GM19238 (cell line): Measurements from ENCODE around the gene CEP68.
"Not testable (repeated sequence)": the region's sequence is repeated elsewhere in the genome, so short reads cannot be mapped to it uniquely, and the experiment has no call there.

Source experiments
- DNase-seq: peaks from one replicate; pipeline ENCODE4 v3.0.0; 2011; ENCODE audit warnings: low spot score; ENCODE audit not compliant: insufficient read length

Gene CEP68, protein sequence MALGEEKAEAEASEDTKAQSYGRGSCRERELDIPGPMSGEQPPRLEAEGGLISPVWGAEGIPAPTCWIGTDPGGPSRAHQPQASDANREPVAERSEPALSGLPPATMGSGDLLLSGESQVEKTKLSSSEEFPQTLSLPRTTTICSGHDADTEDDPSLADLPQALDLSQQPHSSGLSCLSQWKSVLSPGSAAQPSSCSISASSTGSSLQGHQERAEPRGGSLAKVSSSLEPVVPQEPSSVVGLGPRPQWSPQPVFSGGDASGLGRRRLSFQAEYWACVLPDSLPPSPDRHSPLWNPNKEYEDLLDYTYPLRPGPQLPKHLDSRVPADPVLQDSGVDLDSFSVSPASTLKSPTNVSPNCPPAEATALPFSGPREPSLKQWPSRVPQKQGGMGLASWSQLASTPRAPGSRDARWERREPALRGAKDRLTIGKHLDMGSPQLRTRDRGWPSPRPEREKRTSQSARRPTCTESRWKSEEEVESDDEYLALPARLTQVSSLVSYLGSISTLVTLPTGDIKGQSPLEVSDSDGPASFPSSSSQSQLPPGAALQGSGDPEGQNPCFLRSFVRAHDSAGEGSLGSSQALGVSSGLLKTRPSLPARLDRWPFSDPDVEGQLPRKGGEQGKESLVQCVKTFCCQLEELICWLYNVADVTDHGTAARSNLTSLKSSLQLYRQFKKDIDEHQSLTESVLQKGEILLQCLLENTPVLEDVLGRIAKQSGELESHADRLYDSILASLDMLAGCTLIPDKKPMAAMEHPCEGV

DNA sequence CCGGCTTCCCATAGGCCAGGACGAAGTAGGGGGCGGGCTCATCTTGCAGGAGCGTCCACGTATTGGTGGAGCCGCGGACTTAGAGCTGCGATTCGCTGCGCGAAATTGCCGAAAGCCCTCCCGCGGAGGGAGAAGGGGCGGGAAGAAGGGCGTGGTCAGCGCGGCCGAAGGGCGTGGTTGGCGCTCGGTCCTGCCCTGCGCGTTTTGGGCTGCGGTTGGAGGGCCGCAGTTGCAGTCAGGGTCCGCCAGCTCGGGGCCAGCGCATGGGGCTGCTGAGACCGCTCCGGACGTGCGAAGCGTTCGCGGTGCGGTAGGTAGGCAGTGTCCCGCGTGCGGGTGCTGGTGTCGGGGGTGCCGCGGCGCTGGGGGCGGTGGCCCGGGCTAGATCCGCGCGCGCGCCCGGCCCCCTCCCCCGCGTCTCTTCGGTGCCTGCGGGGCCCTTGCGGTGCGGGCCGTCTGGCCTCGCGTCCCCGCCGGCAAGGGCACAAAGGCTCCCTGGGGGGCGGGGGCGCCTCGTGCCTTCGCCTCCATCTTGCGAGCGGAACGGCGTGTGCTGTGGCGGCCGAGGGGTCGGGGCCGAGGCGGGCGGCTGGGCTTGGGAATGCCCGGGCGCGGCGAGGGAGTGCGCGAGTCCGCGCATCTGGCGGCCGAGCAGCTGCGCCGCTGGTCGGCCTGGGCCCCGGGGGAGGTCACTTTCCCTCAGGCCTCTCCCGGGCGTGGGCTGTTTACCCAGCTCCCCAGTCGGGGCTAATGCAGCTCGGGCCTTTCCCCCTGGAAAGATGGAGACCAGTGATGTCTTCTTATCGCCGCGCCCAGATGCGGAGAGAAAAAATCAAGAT is at the start of gene CEP68:
Gene CEP68 (plus strand): TSS at position 202 of the 839 bp plus-strand sequence. CDS start 13,029 bp downstream, outside the sequence.
- DNase-seq, result peak; percentile 96

DNA sequence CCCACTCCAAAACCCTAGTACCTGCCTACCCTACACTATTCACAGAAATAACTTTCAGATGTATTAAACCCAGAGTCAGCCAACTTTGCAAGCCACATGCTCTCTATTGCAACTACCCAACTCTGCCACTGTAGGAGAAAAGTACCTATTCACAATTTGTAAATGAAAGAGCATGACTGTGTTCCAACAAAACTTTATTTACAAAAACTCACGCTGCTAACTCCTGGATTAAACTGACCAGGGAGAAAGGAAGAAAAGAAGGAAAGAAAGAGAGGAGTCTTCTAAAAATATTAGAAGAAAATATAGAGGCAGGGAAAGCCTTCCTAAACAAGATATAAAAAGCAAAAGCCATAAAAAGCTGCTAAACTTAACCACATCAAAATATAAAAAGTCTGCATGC is 42.4 kb upstream of the CEP68 start:
- DNase-seq, result no peak

DNA sequence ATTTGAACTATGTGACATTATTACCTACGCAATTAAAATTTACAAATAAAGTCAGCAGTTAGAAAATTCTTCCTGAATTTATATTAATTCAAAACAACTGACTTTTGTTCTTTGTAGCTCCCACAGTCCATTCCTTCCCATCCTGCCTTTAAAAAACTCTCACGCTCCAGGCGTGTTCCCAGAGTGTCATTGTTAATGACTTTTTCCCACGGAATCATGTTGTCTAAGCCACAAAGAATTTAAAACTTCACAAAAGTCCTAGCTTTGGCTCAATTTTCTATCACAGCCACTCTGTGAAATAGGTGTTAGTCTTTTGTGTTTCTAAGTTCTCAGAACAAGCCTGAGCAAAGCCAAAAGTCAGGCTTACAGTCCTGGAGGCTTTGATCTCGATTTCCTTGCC is 40.5 kb upstream of the CEP68 start:
- no peak for DNase-seq

DNA sequence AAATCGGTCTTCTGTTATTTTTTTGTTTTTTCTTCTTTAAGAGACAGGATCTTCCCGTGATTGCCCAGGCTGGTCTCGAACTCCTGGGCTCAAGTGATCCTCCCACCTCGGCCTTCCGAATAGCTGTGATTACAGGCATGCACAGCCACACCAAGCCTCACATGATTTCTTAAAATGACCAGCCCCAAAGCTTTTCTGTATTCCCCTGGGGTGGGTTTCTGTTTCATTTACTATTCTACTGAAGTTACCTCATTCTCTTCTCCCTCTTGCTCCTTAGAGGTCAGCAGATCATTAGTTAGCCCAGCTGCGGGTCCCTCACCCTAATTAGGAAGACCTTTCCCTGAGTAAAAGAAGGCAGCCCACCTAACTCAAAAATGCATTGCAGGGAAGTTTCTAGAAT is 39.4 kb upstream of the CEP68 start:
- peak; percentile 39 for DNase-seq

DNA sequence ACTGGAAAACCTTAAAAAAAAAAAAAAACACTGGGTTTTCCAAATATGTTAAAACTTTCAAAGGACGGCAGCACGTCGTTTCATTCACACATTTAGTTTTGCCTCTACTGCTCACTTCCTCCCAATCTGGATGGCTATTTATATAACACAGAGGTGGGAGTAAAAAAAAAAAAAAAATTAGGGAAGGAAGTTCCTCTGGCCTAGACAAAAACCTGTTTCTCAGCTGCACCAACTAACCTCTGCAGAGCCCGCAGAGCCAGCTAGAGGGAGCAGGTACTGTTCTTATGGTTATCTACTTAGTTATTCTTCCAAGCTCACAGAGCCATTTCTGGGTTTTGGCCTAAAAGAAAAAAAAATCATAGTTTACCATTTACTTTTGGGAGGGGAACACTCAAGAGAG is 38.9 kb upstream of the CEP68 start:
- DNase-seq, result no peak

DNA sequence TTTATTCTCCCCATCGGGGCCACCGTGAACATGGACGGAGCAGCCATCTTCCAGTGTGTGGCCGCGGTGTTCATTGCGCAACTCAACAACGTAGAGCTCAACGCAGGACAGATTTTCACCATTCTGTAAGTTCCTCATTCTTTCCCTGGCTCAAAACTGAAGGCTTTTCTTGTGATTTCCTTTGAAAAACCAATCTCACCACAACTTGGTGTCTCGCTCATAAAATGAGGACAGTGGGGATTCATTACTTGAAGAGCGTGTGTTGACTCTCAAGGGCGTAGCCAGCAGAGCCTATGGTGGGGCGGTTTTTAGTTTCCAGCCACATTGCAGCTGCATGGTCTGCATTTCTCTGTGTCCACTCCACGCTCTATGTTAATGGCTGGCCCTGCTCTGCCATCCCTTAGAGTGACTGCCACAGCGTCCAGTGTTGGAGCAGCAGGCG is 38.1 kb upstream of the CEP68 start:
- no peak for DNase-seq

DNA sequence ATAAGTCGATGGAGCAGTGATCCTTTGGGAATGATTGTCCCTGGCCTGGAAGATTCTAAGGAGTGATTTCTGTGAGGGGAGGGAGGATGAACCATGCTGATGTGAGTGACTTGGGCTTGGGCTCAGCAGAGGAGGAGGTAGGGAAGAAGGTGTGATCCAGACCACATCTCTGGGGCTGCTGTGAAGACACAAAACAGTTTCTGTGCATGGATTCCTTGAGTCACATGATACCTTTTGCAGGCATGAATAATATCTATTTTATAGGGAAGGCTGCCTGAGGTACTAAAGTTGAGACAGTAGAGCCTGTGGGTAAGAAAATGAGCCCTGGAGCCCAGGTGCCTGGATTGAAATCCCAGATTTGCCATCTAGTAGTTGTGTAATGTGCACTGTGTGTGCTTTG is 37.2 kb upstream of the CEP68 start:
- no peak for DNase-seq

DNA sequence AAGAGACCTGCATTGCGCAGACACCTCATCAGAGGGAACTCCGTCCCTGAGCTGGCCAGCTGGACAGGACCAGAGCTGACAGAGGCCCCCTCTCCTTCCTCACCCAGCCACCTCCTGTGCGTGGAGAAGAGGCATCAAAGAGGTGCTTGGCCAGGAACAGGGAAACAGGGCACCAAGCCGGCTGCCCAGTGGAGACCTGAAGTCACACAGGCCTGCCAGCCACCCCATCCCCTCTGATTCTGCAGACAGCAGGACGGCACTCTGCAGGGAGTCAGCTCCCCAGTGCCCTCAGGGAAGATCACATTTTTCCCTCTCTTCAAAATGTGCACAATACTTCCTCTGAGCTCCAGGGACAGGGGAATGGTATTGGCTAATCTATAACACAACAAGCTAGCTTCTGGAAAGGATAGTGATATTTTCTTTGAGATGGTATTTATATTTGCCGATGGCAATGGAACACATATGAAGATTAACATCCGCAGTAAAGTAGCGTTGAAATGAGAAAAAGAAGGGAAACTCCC is 36.5 kb upstream of the CEP68 start:
- no peak for DNase-seq

DNA sequence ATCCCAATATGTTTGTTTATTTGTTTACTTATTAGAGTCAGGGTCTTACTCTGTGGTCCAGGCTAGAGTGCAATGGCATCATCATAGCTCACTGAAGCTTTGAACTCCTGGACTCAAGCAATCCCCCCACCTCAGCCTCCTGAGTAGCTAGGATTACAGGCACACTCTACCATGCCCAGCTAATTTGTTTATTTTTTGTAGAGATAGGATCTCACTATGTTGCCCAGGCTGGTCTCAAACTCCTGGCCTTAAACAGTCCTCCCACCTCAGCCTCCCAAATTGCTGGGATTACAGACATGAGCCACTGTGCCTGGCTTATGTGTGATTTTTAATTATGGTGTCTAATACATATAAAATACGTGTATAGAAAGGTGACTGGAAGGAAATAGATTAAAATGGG is 36.0 kb upstream of the CEP68 start:
- not testable (repeated sequence) for DNase-seq

DNA sequence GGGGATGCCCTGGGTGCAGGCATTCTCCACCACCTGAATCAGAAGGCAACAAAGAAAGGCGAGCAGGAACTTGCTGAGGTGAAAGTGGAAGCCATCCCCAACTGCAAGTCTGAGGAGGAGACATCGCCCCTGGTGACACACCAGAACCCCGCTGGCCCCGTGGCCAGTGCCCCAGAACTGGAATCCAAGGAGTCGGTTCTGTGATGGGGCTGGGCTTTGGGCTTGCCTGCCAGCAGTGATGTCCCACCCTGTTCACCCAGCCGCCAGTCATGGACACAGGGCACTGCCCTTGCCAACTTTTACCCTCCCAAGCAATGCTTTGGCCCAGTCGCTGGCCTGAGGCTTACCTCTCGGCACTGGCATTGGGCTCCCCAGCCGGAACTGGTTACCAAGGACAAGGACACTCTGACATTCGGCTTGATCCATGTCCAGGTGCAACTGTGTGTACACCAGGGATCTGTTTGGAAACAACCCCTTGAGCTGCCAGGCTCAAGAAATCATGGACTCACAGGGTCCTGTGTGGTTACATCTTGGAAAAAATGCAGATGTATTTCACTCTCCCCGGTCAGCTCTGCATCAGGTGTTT is 35.2 kb upstream of the CEP68 start:
- no peak for DNase-seq

DNA sequence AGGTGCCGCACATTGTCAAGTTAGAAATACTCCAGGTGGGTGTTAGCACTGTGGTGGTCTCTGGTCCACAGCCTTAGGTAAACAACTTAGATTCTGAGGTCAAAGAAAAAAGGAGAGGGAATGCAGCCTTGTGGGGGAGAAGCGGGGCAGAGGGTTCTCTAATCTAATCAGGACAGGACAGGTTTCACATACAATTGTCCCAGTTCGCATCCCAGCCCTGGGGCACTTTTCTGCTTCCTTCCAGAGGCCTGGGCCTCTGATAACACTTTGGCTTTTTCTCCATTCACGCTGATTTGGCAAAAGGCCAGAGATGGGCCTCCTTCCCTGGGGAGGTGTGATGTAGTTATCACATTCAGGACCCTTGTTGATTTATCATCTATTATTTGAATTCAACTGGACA is 34.5 kb upstream of the CEP68 start:
- DNase-seq, result no peak

DNA sequence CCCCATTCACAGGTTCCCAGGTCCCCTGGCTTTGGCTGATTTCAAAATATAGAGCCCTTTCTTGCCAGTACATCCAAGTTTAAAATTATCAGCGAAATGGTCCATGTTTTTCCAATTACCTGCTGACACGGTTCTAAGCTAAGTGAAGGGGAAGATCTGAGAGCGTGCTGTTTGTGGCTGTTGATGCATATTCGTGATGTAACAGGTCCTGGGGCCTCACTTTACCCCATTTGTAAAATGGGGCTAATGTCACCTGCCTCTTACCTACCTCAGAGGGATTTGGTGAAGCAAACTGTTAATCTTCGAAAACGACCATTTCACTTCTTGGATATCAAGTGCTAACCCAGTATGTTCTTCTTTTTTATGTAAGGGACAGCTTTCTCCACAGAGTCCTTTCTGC is 34.0 kb upstream of the CEP68 start:
- no peak for DNase-seq

DNA sequence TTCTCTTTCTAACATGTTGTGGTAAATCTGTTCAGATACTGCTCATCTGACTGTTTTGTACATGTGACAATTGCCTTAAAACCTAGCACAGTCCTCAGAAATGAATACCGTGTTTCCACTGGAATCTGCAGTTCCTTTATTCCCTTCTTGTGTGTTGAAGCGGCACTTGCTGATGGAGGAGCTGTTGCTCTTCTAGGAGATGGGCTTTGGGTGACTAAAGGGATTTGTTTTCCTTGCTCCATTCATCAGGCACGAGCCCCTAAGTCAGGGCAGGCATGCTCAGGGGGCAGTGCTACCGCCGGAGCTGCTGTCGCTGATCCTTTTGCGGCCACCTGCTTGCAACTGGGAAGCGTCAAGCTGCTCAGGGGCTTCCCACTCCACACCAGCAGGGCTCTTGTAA is 32.5 kb upstream of the CEP68 start:
- no peak for DNase-seq

DNA sequence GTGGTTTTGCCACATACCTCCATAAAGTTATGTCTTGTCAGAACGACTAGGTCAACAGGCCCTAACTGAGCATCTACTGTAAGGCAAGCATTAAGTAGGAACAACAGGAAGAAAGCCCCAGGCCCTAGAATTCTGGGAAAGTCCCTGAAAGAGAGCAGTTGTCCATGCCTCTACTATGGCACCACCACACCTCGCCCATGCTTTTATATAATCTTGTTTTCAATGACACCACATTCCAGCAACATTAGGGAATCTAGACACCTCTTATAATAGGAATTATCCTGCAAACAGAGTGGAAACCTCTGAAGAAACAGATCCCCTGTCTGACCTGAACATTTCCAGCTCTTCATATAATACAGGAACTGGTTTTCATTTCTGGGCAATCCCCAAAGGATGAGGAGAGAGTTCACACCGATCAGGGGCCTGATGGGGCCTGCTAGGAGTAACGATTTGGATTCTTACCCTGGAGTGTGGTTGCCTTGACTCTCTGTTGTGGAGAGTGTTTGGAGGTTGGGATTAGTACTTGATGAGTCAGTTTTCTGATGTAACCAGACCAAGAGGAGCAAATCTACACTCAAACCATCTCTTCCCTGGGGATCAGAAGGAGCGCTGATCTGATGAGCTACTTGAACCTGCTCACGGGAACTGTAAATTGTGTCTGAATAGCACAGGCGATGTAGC is 31.9 kb upstream of the CEP68 start:
- DNase-seq, result no peak

DNA sequence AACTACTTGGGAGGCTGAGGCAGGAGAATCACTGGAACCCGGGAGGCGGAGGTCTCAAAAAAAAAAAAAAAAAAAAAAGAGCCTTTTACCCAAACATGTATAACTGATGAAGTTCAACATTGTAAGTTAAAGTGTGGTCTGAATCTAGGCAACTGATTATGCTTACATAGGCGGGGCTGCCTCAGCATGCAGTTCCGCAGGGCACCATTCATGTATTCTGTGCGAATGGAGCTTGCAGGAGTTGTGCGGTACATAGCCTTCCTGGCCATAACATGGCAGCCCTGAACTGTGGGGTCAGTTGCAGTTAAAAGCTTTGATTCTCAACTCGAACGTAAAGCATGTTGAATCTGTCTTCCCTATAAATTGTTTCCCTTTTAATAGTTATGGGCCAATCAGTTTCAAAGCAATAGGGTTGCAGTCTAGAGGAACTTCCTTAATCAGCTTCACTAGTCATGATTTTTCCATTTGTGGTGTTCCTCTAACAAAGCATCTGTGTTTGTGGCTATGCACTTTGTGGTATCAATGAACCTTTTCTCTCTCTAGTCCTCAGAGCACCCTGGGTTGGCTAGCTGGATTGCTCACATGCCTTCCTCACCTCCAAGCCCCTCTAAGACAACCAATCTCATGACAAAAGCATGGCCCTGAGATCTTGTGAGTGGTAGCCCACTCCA is 30.6 kb upstream of the CEP68 start:
- no peak for DNase-seq

DNA sequence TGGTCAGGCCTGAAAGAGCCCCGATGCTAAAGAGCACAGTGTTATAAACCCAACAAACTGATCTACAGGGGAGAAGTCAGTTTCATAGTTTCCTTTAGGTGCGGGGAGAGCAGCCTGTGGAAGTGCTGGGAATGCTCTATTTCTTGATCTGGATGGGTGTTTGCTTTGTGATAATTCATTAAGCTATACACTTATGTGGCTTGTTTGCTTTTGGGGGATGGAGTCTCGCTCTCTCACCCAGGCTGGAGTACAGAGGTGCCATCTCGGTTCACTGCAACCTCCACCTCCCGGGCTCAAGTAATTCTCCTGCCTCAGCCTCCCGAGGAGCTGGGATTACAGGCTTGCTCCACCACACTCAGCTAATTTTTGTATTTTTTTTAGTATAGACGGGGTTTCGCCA is 30.1 kb upstream of the CEP68 start:
- DNase-seq, result no peak

DNA sequence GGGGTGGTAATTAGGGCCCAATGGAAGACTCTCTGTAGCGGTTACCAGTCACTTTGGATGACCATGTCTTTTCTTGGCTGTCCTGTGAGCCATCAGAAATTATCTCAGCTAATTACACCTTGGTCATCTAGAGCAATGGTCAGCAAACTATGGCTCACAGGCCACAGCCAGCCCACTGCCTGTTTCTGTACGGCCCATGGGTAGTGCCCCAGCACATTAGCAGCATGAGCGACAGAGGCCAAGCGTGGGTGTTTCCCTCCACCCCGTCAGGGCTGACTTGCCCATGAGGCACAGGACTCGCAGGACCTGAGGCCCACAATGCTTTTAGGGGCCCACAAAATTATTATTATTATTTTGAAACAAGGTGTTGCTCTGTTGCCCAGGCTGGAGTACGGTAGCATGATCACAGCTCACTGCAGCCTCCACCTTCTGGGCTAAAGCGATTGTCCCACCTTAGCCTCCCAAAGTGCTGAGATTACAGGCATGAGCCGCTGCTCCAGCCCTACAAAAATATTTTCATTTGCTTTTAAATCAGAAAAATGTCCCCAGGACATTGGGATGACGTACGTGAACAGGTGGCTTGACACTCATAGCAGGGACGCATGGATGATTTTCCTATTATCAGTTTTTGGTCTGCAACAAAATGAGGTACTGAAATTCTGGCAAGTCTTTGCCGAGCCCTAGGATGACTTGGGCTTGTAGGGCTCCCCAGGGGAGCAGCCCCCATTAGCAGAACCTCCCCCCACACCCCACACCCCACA is 29.3 kb upstream of the CEP68 start:
- no peak for DNase-seq

DNA sequence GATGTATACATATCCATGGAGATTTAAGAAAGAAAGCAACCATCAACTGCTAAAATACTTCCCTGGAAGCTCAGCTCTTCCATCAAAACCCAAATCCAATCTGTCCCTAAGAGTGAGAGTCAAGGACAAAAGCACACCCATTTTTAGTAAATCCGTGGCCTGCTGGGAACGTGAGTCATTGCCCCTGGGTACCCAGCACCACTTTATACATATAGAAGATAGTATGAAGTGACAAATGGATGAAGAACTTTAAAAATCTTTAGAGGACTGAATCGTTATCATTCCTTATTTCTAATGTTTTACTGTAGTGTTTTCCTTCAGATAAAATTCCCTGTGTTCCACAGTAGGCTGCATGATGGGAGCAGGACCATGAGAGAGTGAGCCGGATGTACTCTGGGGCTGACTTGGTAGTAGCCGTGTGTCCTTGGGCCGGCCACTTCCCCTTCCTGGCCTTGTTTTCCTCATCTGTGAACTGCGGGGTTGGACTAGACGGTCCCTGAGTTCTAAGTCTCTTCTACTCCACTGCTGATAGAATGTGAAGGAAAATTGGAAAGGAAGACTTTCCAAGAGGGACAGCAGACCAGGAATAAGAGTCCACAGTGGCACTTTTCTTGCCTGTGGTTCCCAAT is 28.5 kb upstream of the CEP68 start:
- DNase-seq, result no peak
